HG03558 (cell line): ENCODE data around the gene STK16.
"Not testable (repeated sequence)": the region's sequence is repeated elsewhere in the genome, so short reads cannot be mapped to it uniquely, and the experiment has no call there.

Source experiments
- ATAC-seq: cut with Tn5 transposase; IDR thresholded peaks from one replicate; pipeline ENCODE4 v1.9.1; 2021; ENCODE audit warnings: moderate number of reproducible peaks; ENCODE audit not compliant: unreplicated experiment; ENCODE audit errors: extremely low read depth

The STK16 gene

GRCh38 chr2:219282943-219283581 lies 37.8 kb downstream of the STK16 start:
- no peak for ATAC-seq

GRCh38 chr2:219284501-219285372 lies 39.5 kb downstream of the STK16 start:
- ATAC-seq: no peak

DNA sequence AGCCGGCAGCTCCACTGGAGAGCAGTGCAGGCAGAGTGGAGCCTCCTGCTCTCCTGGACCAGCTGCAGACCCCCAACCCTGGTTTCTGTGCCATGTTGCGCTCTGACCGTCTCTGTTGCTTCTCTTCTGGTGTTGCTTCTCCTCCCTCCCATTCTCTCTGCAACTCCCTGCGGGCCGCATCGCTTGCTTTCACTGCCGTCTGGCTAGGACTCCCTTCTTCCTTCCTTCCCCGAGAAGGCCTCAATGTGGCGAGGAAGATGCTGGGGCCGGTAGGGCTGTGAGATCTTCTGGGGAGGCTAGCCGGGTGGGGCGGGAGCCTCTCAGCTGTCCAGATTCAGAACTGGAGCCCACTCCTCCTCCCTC lies 40.1 kb downstream of the STK16 start:
- ATAC-seq: no peak

DNA sequence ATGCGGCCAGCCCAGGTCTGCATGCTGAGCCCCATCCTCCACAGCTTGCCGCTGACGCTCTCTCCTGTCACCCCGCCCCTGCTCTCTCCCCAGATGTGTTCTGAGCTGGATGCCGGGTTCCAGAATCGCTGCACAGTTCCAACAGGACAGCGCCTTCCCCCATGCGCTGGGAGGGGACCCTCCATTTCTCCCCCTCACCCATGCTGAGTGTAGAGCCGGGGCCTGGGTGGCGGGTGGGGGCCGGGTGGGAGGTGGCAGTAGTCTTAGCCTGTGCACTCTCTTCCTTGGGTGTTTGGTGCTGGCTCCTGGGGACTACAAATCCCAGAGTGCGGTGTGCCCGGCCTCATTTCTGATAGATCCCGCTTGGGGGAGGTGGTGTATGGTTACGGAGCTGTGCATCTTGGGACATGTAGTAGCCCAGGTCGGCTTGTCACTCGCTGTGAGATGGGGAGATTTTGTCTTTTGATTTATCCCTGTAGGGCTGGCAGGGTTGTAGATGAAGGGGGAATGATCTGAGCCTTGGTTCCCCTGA lies 40.7 kb downstream of the STK16 start:
- no peak for ATAC-seq

DNA sequence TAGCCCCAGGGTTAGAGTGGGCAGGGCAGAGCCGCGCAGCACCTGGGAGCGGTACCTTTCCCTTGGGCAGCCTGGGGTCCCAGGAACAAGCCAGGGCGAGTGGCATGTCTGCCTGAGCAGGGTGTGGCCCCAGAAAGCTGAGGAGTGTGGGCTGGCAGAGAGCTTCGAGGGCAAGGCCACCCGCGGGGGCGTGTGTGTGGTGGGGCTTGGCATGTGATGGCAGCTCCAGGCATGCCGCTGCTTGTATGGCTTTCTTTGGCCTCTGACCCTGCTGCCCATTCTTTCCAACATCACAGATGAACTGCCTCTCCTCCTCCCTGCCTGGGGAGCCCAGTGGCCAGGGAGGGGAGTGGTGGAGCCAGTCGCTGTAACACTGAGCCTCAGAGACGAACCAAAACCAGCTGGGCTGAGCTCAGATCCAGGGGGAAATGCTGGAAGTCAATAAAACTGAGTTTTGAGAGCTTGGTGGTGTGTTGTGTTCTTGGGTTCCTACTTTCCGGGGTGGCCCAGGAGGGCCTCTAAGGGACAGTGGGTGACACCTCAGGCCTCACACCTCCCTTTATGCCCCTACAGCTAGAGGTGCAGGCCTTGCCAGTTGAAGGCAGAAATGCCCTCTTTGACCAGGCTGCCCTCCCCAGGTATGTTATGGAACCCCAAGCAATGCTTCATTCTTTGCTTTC lies 41.3 kb downstream of the STK16 start:
- ATAC-seq: no peak

DNA sequence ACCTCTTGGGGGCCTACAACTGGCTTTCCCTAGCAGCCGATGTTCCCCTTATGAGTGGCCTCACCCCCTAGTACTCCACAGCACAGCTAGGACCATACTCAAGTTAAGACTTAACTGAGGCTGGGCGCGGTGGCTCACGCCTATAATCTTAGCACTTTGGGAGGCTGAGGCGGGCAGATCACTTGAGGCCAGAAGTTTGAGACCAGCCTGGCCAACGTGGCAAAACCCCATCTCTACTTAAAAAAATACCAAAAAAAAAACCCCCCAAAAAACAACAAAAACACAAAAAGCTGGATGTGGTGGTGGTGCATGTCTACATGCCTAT lies 41.8 kb downstream of the STK16 start:
- ATAC-seq: not testable (repeated sequence)

DNA sequence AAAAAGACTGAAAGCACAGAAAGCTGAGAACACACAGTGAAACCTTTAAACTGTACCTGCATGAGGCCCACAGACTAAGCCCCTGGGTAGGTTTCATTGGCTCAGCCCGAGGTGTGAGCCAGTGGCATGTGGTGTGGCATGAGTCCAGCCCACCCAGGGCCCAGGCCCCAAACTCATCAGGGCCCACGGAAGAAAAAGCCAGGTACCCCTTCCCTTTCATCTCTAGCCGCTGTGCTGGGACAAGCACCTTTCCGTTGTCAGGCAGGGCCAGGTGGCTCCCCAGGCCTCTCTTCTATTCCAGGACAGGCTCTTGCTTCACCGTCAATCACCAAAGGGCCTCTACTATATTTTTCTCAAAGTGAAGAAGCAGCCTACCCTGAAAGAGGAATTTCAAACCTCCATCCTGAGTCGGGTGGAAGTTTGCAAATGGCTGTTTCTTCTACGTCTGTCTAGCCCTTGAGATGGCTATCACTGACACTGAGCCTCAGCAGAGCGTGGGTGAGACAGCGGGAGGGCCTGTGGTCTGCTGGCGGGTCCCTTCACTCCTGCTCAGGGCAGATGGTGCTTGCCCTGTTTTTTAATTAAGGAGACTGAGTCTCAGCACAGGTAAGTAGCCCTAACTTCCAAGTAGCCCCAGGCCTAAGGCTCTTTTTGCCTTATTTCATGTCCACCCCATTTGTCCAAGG lies 42.4 kb downstream of the STK16 start:
- ATAC-seq: no peak

DNA sequence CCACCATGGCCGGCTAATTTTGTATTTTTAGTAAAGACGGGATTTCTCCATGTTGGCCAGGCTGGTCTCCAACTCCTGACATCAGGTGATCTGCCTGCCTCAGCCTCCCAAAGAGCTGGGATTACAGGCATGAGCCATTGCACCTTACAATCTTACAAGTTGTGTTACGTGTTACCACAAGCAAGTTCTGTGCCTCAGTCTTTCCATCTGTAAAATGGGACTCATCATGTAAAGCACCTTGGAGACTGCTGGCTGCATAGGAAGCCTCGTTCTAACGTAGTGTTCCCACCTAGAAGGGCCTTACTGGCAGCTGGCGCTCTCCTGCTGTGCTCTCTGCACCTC lies 43.9 kb downstream of the STK16 start:
- ATAC-seq: no peak

DNA sequence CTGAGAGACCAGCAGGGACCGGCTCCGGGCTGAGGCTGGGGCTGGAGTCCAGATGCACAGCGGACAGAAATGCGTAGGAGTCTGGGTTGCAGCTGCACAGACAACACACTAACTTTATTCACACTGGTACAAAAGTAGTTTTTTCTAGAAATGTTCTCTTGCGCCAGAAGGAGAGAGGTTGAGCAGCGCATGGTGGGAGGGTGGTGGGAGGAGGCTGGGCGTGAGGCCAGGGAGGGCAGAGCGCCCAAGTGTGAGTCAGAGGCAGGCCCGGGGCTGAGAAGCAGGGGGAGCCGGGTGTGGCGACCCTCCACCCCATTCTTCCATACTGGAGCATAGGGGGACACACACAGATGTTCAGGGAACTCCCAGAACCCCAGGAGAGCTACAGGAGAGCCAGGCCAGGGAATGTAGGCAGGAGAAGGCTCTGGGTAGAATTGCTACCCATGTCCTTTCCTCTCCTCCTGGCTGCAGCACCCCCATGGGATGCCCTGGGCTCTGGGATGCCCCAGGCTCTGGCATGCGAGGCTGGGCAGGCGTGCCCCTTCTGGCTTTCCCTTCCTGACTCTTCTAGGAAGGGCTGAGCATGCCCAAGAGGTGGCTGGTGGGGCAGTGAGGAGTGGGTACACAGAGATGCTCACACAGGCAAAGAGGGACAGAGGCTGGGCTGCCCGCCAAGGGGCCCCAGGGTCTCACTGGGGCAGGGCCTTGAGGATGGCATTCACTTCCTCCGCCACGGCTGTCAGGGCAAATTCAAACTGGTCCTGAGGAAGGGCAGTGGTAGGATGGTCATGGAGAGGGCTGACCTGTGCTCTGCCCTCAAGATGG lies 44.5 kb downstream of the STK16 start:
- ATAC-seq: no peak

GRCh38 chr2:219290381-219291171 lies 45.3 kb downstream of the STK16 start:
- no peak for ATAC-seq

- no peak for ATAC-seq
These were observed 46.1 kb downstream of the STK16 start for GRCh38 chr2:219291394-219291793.

DNA sequence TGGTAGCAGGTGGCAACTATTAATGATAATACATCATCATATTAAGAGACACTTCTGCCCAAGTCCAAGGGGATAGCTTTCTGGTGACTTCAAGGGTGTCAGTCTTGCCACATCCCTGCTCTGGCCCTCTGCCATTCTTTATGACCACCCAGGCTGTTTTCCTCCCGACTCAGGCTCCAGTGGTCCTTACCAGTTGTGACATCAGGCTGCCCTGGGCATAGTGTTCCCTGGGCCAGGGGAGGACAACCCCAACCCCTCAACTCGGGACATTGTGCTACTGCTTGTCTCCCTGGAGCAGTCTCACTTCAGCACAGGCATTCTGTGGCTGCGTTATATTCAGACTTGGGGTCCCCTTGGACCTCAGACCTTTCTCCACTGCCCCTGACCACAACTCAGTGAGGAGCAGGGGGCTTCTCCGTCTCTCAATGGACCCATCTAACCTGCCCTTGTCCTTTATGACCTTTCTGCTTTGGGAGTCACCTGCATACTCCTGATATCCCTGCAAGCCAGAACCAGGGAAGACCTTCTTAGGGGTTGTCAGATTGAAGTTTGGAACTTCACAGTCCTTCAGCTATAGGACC lies 46.7 kb downstream of the STK16 start:
- no peak for ATAC-seq

DNA sequence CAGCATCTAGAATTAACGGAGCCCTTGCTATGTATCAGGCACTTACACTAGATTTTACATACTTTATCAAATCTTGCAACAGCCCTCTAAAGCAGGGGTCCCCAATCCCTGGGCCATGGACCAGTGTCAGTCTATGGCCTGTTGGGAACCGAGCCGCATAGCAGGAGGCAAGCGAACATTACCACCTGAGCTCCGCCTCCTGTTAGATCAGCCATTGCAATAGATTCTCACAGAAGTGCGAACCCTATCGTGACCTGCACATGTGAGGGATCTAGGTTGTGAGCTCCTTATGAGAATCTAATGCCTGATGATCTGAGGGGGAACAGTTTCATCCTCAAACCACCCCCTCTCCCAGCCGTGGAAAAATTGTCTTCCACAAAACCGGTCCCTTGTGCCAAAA lies 47.3 kb downstream of the STK16 start:
- ATAC-seq: no peak

DNA sequence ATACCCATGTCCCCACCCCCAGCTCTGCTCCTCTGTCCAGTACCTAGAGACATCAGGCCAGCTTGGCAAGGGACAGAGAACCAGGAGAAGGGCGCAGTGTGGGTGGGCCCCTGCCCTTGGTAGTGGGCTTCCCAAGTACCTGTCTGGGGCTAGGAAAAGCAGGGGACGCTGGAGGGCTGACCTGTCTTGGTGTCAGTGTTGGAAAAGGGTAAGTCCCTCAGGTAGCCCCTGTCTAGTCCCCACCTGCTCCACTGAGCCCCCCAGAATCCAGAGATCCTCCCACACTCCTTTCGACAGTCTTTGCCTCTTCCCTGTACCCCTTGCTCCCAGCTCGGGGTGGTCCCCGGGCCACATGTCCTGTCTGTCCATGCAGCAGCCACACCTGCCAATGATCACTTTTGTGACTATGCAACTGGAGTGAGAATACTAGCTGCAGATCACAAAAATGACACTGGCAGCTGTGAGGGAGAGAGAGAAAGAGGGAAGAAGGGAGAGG lies 48.5 kb downstream of the STK16 start:
- no peak for ATAC-seq

DNA sequence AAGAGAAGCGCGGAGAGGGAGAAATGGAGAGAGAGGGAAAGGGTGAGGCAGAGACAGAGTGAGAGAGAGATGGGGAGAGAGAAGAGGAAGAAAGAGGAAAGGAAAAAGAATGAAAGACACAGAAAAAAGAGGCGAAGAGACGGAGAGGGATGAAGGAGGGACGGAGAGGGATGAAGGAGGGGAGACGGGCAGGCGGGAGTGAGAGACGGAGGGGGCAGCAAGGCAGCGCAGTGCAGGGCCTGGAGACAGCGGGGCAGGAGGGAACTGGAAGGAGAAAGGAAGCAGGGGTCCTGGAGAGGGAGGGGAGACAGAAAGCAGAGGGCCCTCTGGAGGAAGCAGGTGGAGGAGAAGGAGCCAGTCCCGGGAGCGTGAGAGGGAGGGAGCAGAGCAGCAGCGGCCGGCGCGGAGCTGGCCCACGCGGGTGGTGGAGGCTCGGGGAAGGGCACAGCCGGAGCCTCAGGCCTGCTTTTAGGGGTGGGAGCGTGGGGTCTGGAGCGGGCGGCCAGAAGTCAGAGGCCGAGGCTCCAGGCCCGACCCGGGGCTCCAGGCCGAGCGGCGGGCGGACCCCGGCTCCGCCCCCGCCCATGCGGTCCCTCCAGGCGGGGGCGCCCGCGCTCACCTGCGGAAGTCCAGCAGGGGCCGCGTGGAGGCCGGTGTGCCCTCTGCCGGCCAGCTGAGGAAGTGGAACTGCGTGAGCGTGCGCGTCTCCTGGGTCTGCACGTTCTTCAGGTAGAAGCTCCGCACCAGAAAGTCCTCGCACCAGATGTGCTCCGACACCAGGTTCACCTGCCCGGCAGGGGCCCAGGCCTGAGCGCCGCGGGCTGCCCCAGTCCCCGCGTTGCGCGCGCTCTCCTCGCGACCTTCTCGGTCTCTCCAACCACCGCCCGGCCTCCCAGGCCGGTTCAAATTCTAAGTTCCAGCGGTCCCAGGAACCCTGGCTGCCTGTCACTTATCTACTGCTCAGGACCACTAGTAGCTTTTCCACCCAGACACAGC lies 49.4 kb downstream of the STK16 start:
- peak; percentile 84 for ATAC-seq

GRCh38 chr2:219296142-219296541 lies 50.9 kb downstream of the STK16 start:
- ATAC-seq: no peak

DNA sequence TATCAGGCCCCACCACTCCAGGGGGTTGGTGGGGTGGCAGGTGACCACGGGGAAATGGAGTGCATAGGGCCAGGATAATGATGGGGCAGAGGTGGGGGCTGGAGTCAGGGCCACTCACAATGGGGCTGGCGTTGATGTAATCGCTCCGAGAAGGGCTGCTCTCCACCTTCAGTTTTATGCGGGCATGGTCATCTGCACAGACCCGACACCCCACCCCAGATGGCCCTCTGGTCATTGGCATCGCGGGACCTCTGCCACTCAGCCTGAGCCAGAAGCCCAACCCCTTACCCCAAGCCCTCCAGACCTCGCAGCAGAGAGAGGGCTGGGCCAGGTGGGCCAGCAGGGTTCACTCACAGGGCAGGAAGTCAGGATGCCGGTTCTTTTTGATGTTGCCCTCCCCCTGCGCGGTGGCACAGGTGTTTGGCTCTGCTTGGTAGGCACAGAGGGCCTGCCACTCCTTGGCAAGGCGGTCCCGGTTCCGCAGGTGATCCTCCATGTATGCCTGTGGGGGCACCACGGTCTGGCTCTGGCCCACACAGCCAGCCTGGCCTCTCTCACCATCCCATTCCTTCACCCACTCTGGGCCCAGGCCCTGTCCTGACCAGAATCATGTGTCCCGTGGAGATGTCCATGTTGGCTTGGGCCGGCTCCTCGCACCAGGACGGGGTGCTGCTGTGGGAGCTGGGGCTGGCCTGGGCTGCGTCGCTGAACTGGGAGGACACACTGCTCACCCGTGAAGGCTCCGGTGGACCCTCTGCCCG lies 51.5 kb downstream of the STK16 start:
- ATAC-seq: no peak
